WI38 (cell line): ENCODE measurements around the gene ASPHD1.

Experiments used
- H3K4me3 ChIP-seq: 2 replicates; pipeline ENCODE4 v1.5.1; 2011; ENCODE audit warnings: low read depth, mild to moderate bottlenecking, control low read depth, low read length
- TF ChIP-seq, protein P1 (sequence below): IDR thresholded peaks from 2 replicates; pipeline ENCODE4 v1.5.1; 2012; ENCODE audit warnings: low read depth, mild to moderate bottlenecking, control low read depth, low read length

Gene ASPHD1

DNA sequence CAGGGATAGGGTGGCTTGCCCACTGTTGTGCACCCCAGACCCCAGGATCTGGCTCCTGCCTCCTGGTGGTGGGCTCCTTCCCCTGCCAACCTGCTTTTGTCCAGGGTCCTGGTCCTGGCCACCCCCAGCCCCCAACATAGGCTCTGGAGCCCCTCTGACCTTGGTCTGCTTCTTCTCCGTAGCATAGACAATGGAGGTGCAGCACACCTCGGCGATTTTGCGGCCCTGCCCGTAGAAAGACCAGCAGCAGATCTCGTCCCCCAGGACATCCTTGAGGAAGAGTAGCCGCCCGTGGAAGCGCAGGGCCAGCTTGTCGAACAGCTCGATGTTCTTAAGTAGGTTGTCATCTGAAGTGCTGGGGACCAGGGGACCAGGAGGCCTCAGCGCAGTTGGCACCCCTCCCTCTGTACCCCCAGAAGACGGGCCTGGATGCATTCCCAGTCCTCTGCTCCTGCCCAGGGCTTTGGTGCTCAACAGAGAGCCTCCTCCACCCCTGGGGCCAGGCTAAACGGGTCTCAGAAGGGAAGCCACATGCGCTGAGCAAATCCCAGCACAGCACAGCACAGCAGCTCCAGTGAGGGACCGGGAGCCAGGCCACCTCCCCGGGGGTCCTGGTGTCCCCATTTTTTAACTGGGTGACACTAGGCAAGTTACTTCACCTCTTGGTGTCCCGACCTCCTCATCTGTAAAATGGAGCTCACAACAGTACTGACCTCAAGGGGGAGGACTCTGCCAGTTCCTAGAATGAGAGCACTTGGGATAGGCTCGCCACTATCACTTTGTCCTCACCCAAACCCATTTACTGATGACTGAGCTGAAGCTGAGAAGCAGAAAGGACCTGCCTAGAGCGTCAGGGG is 10.8 kb downstream of the ASPHD1 start:
- no peak overlapping the region for H3K4me3 ChIP-seq
- TF ChIP-seq, protein P1, sequence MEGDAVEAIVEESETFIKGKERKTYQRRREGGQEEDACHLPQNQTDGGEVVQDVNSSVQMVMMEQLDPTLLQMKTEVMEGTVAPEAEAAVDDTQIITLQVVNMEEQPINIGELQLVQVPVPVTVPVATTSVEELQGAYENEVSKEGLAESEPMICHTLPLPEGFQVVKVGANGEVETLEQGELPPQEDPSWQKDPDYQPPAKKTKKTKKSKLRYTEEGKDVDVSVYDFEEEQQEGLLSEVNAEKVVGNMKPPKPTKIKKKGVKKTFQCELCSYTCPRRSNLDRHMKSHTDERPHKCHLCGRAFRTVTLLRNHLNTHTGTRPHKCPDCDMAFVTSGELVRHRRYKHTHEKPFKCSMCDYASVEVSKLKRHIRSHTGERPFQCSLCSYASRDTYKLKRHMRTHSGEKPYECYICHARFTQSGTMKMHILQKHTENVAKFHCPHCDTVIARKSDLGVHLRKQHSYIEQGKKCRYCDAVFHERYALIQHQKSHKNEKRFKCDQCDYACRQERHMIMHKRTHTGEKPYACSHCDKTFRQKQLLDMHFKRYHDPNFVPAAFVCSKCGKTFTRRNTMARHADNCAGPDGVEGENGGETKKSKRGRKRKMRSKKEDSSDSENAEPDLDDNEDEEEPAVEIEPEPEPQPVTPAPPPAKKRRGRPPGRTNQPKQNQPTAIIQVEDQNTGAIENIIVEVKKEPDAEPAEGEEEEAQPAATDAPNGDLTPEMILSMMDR: no peak

DNA sequence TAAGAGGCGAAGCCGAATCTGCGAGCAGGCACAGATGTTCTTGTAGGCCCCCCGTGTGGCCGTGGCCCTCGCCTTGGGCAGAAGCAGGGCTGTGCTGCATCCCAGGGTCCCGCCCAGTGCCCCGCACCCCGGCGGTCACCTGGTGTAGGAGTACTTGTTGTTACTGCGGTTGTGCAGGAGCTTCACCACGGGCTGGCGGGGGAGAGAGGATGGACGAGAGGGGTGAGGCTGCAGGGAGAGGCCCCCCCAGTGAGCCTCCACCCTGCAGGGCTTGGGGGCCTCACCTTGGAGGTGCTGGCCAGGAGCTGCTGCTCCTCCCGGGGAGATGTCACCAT is 11.4 kb downstream of the ASPHD1 start:
- no peak overlapping the region for H3K4me3 ChIP-seq
- TF ChIP-seq, protein P1: no peak

DNA sequence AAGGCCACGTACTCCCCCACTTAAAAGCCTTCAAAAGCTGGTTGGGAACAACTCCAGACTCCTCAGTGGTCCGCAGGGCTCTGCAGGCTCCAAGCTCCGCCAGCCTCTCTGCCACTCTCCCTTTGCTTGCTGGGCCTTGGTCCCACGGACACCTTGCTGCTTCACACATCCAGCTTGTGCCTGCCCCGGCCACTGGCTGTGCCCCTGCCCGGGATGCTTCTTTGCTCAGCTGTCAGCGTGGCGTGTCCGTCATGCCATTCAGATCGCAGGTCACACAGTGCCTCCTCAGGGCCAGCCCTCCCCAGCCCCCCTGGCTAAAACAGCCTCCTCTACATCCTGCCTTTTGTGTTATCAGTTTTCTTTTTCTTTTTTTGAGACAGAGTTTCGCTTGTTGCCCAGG is 11.8 kb downstream of the ASPHD1 start:
- TF ChIP-seq, protein P1: no peak
- H3K4me3 ChIP-seq: no peak overlapping the region

DNA sequence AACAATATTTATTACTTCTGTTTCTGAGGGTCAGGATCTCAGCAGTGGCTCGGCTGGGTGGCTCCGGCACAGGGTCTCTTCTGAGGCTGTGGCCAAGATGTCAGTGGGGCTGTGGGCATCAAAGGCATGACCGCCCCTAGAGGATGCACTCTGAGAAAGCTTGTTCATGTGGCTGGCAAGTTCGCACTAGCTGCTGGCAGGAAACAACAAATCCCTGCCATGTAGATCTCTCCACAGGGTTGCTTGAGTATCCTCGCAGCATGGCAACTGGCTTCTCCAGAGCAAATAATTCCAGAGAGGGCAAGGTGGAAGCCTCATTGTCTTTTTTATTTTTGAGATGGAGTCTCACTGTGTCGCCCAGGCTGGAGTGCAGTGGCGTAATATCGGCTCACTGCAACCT is 13.2 kb downstream of the ASPHD1 start:
- TF ChIP-seq, protein P1: no peak

DNA sequence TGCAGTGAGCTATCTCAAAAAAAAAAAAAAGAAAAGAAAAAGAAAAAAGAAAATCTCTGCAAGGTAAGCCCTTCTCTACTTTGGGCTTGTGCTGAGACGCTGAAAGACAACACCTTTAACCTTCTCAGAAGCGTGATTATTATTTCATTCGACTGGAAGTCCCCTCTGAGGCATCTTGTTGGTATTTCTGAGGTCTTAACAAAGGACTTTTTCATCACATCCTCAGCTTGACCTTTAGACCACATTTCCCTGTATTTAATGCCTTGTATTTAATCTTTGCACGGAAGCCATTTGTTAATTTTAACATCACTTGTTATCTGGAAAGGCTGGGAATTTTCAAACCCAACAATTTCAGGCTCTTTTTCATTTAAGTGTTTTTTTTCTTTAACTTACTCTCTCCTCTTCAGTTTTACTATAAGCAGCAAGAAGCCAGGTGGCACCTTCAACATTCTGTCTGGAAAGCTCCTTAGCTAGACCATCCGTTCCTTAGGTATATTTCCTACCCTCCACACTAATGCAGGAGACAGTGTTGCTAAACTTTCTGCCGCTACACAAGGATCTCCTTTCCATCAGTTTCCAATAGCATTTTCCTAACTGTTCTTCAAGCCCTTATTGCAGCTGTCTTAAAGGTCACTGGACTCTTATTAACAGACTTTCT is 15.4 kb downstream of the ASPHD1 start:
- TF ChIP-seq, protein P1: no peak
- no peak overlapping the region for H3K4me3 ChIP-seq

More for the DNA sequence above, 13.2 kb downstream of the ASPHD1 start:
- H3K4me3 ChIP-seq: no peak overlapping the region

DNA sequence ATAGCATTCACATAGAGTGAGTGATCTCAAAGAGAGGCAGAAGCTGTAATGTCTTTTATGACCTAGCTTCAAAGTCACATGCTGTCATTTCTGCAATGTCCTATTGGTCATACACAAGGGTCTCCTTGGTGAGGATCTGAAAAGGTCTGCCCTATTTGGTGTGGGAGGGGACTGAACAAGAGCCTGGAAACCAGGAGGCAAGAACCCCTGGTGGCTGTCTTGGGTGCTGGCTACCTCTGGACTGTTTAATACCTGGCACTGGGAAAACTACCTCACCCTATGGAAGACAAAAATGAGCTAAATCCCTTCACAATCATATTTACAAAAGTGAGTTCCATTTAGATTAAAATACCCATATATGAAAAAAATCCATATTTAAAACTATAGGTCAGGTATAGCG is 16.7 kb downstream of the ASPHD1 start:
- TF ChIP-seq, protein P1: no peak
- no peak overlapping the region for H3K4me3 ChIP-seq
